ENCODE data around the gene MARS2. TPM values are rescaled to one million over a fixed set of nuclear protein-coding genes. Genes with fewer than 3 reads are reported as not detected.

Gene MARS2
- polyA plus RNA-seq, 2 of the 4 experiments (the other 2 are of a cell fraction): 9.0 to 10.9 TPM

GRCh38 chr2:197711578-197711977 is 6.4 kb downstream of the MARS2 start:
- Histone ChIP-seq H3K9me3 (no peaks in the 10 kb centered on the region), H3K4me1 (peaks cover 23% of the 10 kb centered on the region), H3K4me3 (no peak overlapping the region), H3K4me2 (no peak overlapping the region), H3K27ac (no peak overlapping the region)
- ATAC-seq: no peak
- no peak for FAIRE-seq
- ChIA-PET CTCF (no interaction called here), POLR2A (no interaction called here)
- TF ChIP-seq POLR2AphosphoS2 (conservative IDR thresholded peaks at IDR 0.05; ENCODE audit: low read length) (no peak), CBX2 (IDR thresholded peaks at IDR 0.05; ENCODE audit: borderline replicate concordance, low read depth) (no peak), FOXS1 (CRISPR knock-in tag; IDR thresholded peaks at IDR 0.05) (no peak), TP53 (CRISPR knock-in tag; IDR thresholded peaks at IDR 0.05) (no peak), RNF2 (IDR thresholded peaks at IDR 0.05; ENCODE audit: borderline replicate concordance, low read depth) (no peak), MYC (IDR thresholded peaks at IDR 0.05; ENCODE audit: borderline replicate concordance, low read length) (no peak), SREBF2 (IDR thresholded peaks at IDR 0.05) (no peak), POLR2A (IDR thresholded peaks at IDR 0.05; ENCODE audit: low read length) (no peak), ZNF302 (CRISPR knock-in tag; IDR thresholded peaks at IDR 0.05) (no peak), ZFP36 (IDR thresholded peaks at IDR 0.05; ENCODE audit: borderline replicate concordance, partially characterized antibody) (no peak), HOXB13 (CRISPR knock-in tag; IDR thresholded peaks at IDR 0.05; ENCODE audit: low read depth) (no peak), CEBPB (IDR thresholded peaks at IDR 0.05) (no peak), RCOR1 (IDR thresholded peaks at IDR 0.05; ENCODE audit: low read depth, low read length) (no peak), NPAS2 (CRISPR knock-in tag; IDR thresholded peaks at IDR 0.05; ENCODE audit: borderline replicate concordance) (no peak), MAX (IDR thresholded peaks at IDR 0.05) (no peak), ELK1 (IDR thresholded peaks at IDR 0.05; ENCODE audit: low read depth, low read length) (no peak)
- DNase-seq (ENCODE audit: low read depth in 1 of 2, low spot score in 1 of 2): no peak

GRCh38 chr2:197713271-197713670 is 8.1 kb downstream of the MARS2 start:
- CTCF ChIA-PET: no interaction called here
- Histone ChIP-seq H3K4me3 (no peak overlapping the region), H3K4me1 (peaks cover 7% of the 10 kb centered on the region), H3K4me2 (no peak overlapping the region), H3K27ac (no peak overlapping the region), H3K9me3 (no peaks in the 10 kb centered on the region)
- no peak for FAIRE-seq
- WGBS (ENCODE audit: missing lambda C conversion rate): 97% methylated on average over 3 of the region's 3 CpGs
- no peak for ATAC-seq
- DNase-seq (ENCODE audit: low read depth in 1 of 2, low spot score in 1 of 2): no peak
- POLR2A ChIA-PET: no interaction called here
- TF ChIP-seq RARB (CRISPR knock-in tag; IDR thresholded peaks at IDR 0.05): no peak
- no peak for TF ChIP-seq PHF8 (IDR thresholded peaks at IDR 0.05; ENCODE audit: borderline replicate concordance, low read depth)

GRCh38 chr2:197717863-197718262 is 12.7 kb downstream of the MARS2 start:
- ATAC-seq: no peak
- DNase-seq (ENCODE audit: low read depth in 1 of 2, low spot score in 1 of 2): no peak
- ChIA-PET CTCF (interaction anchor here (0.8 kb wide), 1 partner anchor 126 kb away, joined by 3 read pairs; no protein-coding TSS in a partner anchor), POLR2A (interaction anchor here (0.6 kb wide), 1 partner anchor 43 kb away, joined by 3 read pairs; the partner anchor contains the start of gene RFTN2)
- Histone ChIP-seq H3K4me3 (no peak overlapping the region), H3K4me1 (no peaks in the 10 kb centered on the region), H3K4me2 (no peak overlapping the region), H3K27ac (no peak overlapping the region), H3K9me3 (no peaks in the 10 kb centered on the region)
- peak in 1 of 2 experiments; percentile 43; a peak in 1 of 4 replicates for TF ChIP-seq CEBPB (IDR thresholded peaks at IDR 0.05)
- TF ChIP-seq JUN (IDR thresholded peaks at IDR 0.05): no peak
- no peak for FAIRE-seq
- WGBS (ENCODE audit: missing lambda C conversion rate): 82% methylated on average over 2 of the region's 2 CpGs

- Histone ChIP-seq H3K4me3 (no peak overlapping the region), H3K9me3 (no peaks in the 10 kb centered on the region), H3K4me1 (no peaks in the 10 kb centered on the region), H3K27ac (no peak overlapping the region), H3K4me2 (no peak overlapping the region)
- ChIA-PET POLR2A (no interaction called here), CTCF (no interaction called here)
- ATAC-seq: no peak
- DNase-seq (ENCODE audit: low read depth in 1 of 2, low spot score in 1 of 2): no peak
- no peak for FAIRE-seq
- no peak for TF ChIP-seq HMGXB4 (CRISPR knock-in tag; IDR thresholded peaks at IDR 0.05; ENCODE audit: borderline replicate concordance)
- no peak for TF ChIP-seq CHD4 (IDR thresholded peaks at IDR 0.05; ENCODE audit: borderline replicate concordance)
- no peak for TF ChIP-seq ZC3H11A (IDR thresholded peaks at IDR 0.05)
- TF ChIP-seq ZNF302 (CRISPR knock-in tag; IDR thresholded peaks at IDR 0.05): no peak
- TF ChIP-seq BCL3 (IDR thresholded peaks at IDR 0.05): no peak
- TF ChIP-seq ESRRA (IDR thresholded peaks at IDR 0.05; ENCODE audit: borderline replicate concordance, low read length): no peak
- no peak for TF ChIP-seq EP300 (IDR thresholded peaks at IDR 0.05)
- TF ChIP-seq TP53 (CRISPR knock-in tag; IDR thresholded peaks at IDR 0.05): no peak
- TF ChIP-seq FOSL2 (IDR thresholded peaks at IDR 0.05): no peak
- no peak for TF ChIP-seq FOSL2 (CRISPR knock-in tag; IDR thresholded peaks at IDR 0.05)
- TF ChIP-seq EHMT2 (IDR thresholded peaks at IDR 0.05; ENCODE audit: low read depth): no peak
- no peak for TF ChIP-seq HOXB5 (CRISPR knock-in tag; IDR thresholded peaks at IDR 0.05)
- no peak for TF ChIP-seq MAFK (IDR thresholded peaks at IDR 0.05; ENCODE audit: partially characterized antibody)
Observed at GRCh38 chr2:197727011-197727410, 21.8 kb downstream of the MARS2 start.
